T-helper 17 cell (primary cell): Measurements from ENCODE around the gene EP400. TPM values are rescaled to one million over a fixed set of nuclear protein-coding genes. Genes with fewer than 3 reads are reported as not detected.

Experiments used
- ATAC-seq: fragments of 150-1000 bp; cut with Tn5 transposase; 2 replicates; pipeline ENCODE4 v1.10.0; 2021; ENCODE audit warnings: mild to moderate bottlenecking, moderate library complexity
- DNase-seq, 3 donors: peaks; one replicate each; pipeline versions ENCODE4 v3.0.0 to v3.0.0-alpha.2; 2020 to 2021
- H3K9me3 ChIP-seq: one replicate; pipeline ENCODE4 v1.7.0; 2013; ENCODE audit warnings: low read length, mild to moderate bottlenecking; ENCODE audit not compliant: control insufficient read depth, poor library complexity, severe bottlenecking
- H3K27ac Mint-ChIP-seq: one replicate; pipeline ENCODE4 v1.8.0; 2022; ENCODE audit warnings: mild to moderate bottlenecking, moderate library complexity, mixed read lengths
- H3K27me3 Mint-ChIP-seq: one replicate; pipeline ENCODE4 v1.8.0; 2022; ENCODE audit warnings: mixed read lengths
- H3K36me3 Mint-ChIP-seq: one replicate; pipeline ENCODE4 v1.8.0; 2022; ENCODE audit warnings: low read depth, mixed read lengths
- H3K4me1 Mint-ChIP-seq: one replicate; pipeline ENCODE4 v1.8.0; 2022; ENCODE audit warnings: mild to moderate bottlenecking, mixed read lengths
- H3K4me3 Mint-ChIP-seq: one replicate; pipeline ENCODE4 v1.8.0; 2022; ENCODE audit warnings: mild to moderate bottlenecking, moderate library complexity, mixed read lengths
- total RNA-seq, 4 donors: library from RNA in 2 of 4; stranded (reverse) in 2 of 4; gene quantifications; one replicate each; pipeline ENCODE4 v1.2.3 and lab custom pipeline; 2022 to 2026

The EP400 gene
- total RNA-seq, 2 donors from 2014 or later, result 67.4 to 79.0 TPM

GRCh38 chr12:132053338-132054330 lies 103.9 kb downstream of the EP400 start:
- H3K4me1 Mint-ChIP-seq, result peaks cover 12% of the 10 kb centered on the region
- no peaks in the 10 kb centered on the region for H3K9me3 ChIP-seq
- H3K27me3 Mint-ChIP-seq, result no peaks in the 10 kb centered on the region
- H3K27ac Mint-ChIP-seq, result no peak overlapping the region
- peaks cover 18% of the 10 kb centered on the region for H3K36me3 Mint-ChIP-seq
- ATAC-seq, result no peak
- DNase-seq, result no peak
- H3K4me3 Mint-ChIP-seq, result no peak overlapping the region

- Mint-ChIP-seq H3K27ac (no peak overlapping the region), H3K4me1 (peaks cover 7% of the 10 kb centered on the region), H3K36me3 (peaks cover 16% of the 10 kb centered on the region), H3K4me3 (no peak overlapping the region), H3K27me3 (no peaks in the 10 kb centered on the region)
- DNase-seq (no peak), ATAC-seq (no peak)
- no peaks in the 10 kb centered on the region for H3K9me3 ChIP-seq
These were observed 105.2 kb downstream of the EP400 start for GRCh38 chr12:132054983-132055382.

- no peaks in the 10 kb centered on the region for H3K9me3 ChIP-seq
- Mint-ChIP-seq H3K36me3 (peaks cover 16% of the 10 kb centered on the region), H3K4me1 (peaks cover 7% of the 10 kb centered on the region), H3K27ac (no peak overlapping the region), H3K27me3 (no peaks in the 10 kb centered on the region), H3K4me3 (no peak overlapping the region)
- no peak for DNase-seq
- ATAC-seq, result no peak
These were observed 105.9 kb downstream of the EP400 start for GRCh38 chr12:132055535-132056096.

GRCh38 chr12:132056320-132056719 lies 106.6 kb downstream of the EP400 start:
- Mint-ChIP-seq H3K4me1 (peaks cover 7% of the 10 kb centered on the region), H3K27me3 (no peaks in the 10 kb centered on the region), H3K4me3 (no peak overlapping the region), H3K36me3 (peaks cover 15% of the 10 kb centered on the region), H3K27ac (no peak overlapping the region)
- ATAC-seq, result no peak
- DNase-seq, result no peak
- H3K9me3 ChIP-seq, result no peaks in the 10 kb centered on the region

GRCh38 chr12:132056951-132057350 lies 107.2 kb downstream of the EP400 start:
- H3K9me3 ChIP-seq, result no peaks in the 10 kb centered on the region
- no peak for DNase-seq
- no peak for ATAC-seq
- Mint-ChIP-seq H3K36me3 (peaks cover 14% of the 10 kb centered on the region), H3K27ac (no peak overlapping the region), H3K4me3 (no peak overlapping the region), H3K27me3 (no peaks in the 10 kb centered on the region), H3K4me1 (peaks cover 7% of the 10 kb centered on the region)

GRCh38 chr12:132057691-132058090 lies 107.9 kb downstream of the EP400 start:
- DNase-seq (no peak), ATAC-seq (no peak)
- Mint-ChIP-seq H3K27ac (no peak overlapping the region), H3K4me3 (no peak overlapping the region), H3K36me3 (peaks cover 16% of the 10 kb centered on the region), H3K4me1 (peaks cover 7% of the 10 kb centered on the region), H3K27me3 (no peaks in the 10 kb centered on the region)
- no peaks in the 10 kb centered on the region for H3K9me3 ChIP-seq

- Mint-ChIP-seq H3K4me3 (peak overlapping the region; percentile 72), H3K27me3 (no peaks in the 10 kb centered on the region), H3K27ac (peak overlapping the region; percentile 68), H3K4me1 (peaks cover 14% of the 10 kb centered on the region), H3K36me3 (peaks cover 13% of the 10 kb centered on the region)
- no peaks in the 10 kb centered on the region for H3K9me3 ChIP-seq
- DNase-seq, result no peak
- no peak for ATAC-seq
These were observed 111.5 kb downstream of the EP400 start for GRCh38 chr12:132061197-132061596.

- no peaks in the 10 kb centered on the region for H3K9me3 ChIP-seq
- no peak for DNase-seq
- Mint-ChIP-seq H3K36me3 (peaks cover 11% of the 10 kb centered on the region), H3K4me3 (no peak overlapping the region), H3K27me3 (no peaks in the 10 kb centered on the region), H3K4me1 (peaks cover 17% of the 10 kb centered on the region), H3K27ac (peak overlapping the region; percentile 68)
- ATAC-seq, result no peak
These were observed 112.1 kb downstream of the EP400 start for GRCh38 chr12:132061641-132062430.

- Mint-ChIP-seq H3K4me1 (peaks cover 19% of the 10 kb centered on the region), H3K27me3 (no peaks in the 10 kb centered on the region), H3K27ac (no peak overlapping the region), H3K36me3 (peaks cover 8% of the 10 kb centered on the region), H3K4me3 (no peak overlapping the region)
- DNase-seq, result no peak
- H3K9me3 ChIP-seq, result no peaks in the 10 kb centered on the region
- ATAC-seq, result no peak
These were observed 112.7 kb downstream of the EP400 start for GRCh38 chr12:132062481-132062880.

GRCh38 chr12:132063491-132063890 lies 113.7 kb downstream of the EP400 start:
- Mint-ChIP-seq H3K4me3 (no peak overlapping the region), H3K27ac (peak overlapping the region; percentile 29), H3K36me3 (peaks cover 8% of the 10 kb centered on the region), H3K4me1 (peaks cover 21% of the 10 kb centered on the region), H3K27me3 (no peaks in the 10 kb centered on the region)
- ATAC-seq, result no peak
- no peaks in the 10 kb centered on the region for H3K9me3 ChIP-seq
- no peak for DNase-seq

- Mint-ChIP-seq H3K27me3 (no peaks in the 10 kb centered on the region), H3K36me3 (peaks cover 8% of the 10 kb centered on the region), H3K4me1 (peaks cover 21% of the 10 kb centered on the region), H3K4me3 (no peak overlapping the region), H3K27ac (no peak overlapping the region)
- DNase-seq (no peak), ATAC-seq (peak; percentile 19)
- H3K9me3 ChIP-seq, result no peaks in the 10 kb centered on the region
These were observed 114.9 kb downstream of the EP400 start for GRCh38 chr12:132064631-132065030.

GRCh38 chr12:132065203-132065602 lies 115.5 kb downstream of the EP400 start:
- no peak for ATAC-seq
- Mint-ChIP-seq H3K36me3 (peaks cover 8% of the 10 kb centered on the region), H3K4me1 (peaks cover 18% of the 10 kb centered on the region), H3K27me3 (no peaks in the 10 kb centered on the region), H3K27ac (no peak overlapping the region), H3K4me3 (no peak overlapping the region)
- no peaks in the 10 kb centered on the region for H3K9me3 ChIP-seq
- DNase-seq, result no peak
